Loucy (cell line): Measurements from ENCODE around the gene RBMS3.

ENCODE experiments used
- H2AFZ ChIP-seq: fragments of 200-600 bp; sonication (generic); 2 replicates; pipeline ENCODE4 v1.6.0; 2016; ENCODE audit warnings: antibody characterized with exemption, mild to moderate bottlenecking, low read length, moderate library complexity
- H3F3A ChIP-seq: fragments of 200-600 bp; 2 replicates; pipeline ENCODE4 v1.6.0; 2016; ENCODE audit warnings: antibody characterized with exemption, low read depth, mild to moderate bottlenecking
- H3K27me3 ChIP-seq: fragments of 200-600 bp; sonication (generic); 2 replicates; pipeline ENCODE4 v1.6.1; 2014; ENCODE audit warnings: low read length, mild to moderate bottlenecking; ENCODE audit not compliant: insufficient read depth, poor library complexity, severe bottlenecking
- H3K36me3 ChIP-seq: fragments of 200-600 bp; sonication (generic); 2 replicates; pipeline ENCODE4 v1.6.1; 2016; ENCODE audit warnings: low read length; ENCODE audit not compliant: insufficient read depth
- H3K4me1 ChIP-seq: fragments of 200-600 bp; sonication (generic); 2 replicates; pipeline ENCODE4 v1.5.1; 2014; ENCODE audit warnings: low read length, mild to moderate bottlenecking; ENCODE audit not compliant: insufficient read depth, poor library complexity, severe bottlenecking
- H3K4me2 ChIP-seq: fragments of 200-600 bp; sonication (generic); 2 replicates; pipeline ENCODE4 v1.6.0; 2014; ENCODE audit warnings: antibody characterized with exemption, low read length, low read depth, mild to moderate bottlenecking; ENCODE audit not compliant: poor library complexity, severe bottlenecking
- H3K4me3 ChIP-seq: fragments of 200-600 bp; sonication (generic); 2 replicates; pipeline ENCODE4 v1.5.1; 2014; ENCODE audit warnings: low read length, mild to moderate bottlenecking, mixed read lengths; ENCODE audit not compliant: poor library complexity, severe bottlenecking
- H3K79me2 ChIP-seq: fragments of 200-600 bp; sonication (generic); 2 replicates; pipeline ENCODE4 v1.6.1; 2014; ENCODE audit warnings: low read length; ENCODE audit not compliant: insufficient read depth
- H3K9ac ChIP-seq: fragments of 200-600 bp; sonication (generic); 2 replicates; pipeline ENCODE4 v1.6.0; 2014; ENCODE audit warnings: mild to moderate bottlenecking, low read depth, low read length, moderate library complexity; ENCODE audit not compliant: poor library complexity, severe bottlenecking
- H3K9me2 ChIP-seq: fragments of 200-600 bp; sonication (generic); replicated peaks from 2 replicates; pipeline ENCODE4 v1.6.1; 2016; ENCODE audit warnings: low read depth, low read length, mixed read lengths
- H3K9me3 ChIP-seq: fragments of 200-600 bp; sonication (generic); 2 replicates; pipeline ENCODE4 v1.6.1; 2014; ENCODE audit warnings: mild to moderate bottlenecking, antibody characterized with exemption, low read length, low read depth; ENCODE audit not compliant: insufficient read depth
- H4K20me1 ChIP-seq: fragments of 200-600 bp; sonication (generic); 2 replicates; pipeline ENCODE4 v1.6.0; 2014; ENCODE audit warnings: antibody characterized with exemption, low read length, mild to moderate bottlenecking; ENCODE audit not compliant: insufficient read depth, poor library complexity, severe bottlenecking
- EZH2phosphoT487 ChIP-seq: fragments of 200-600 bp; IDR thresholded peaks from 2 replicates; pipeline ENCODE4 v1.6.1; 2018; ENCODE audit warnings: antibody characterized with exemption, mild to moderate bottlenecking, moderate library complexity, borderline replicate concordance
- TF ChIP-seq, protein P1 (sequence below): fragments of 200-600 bp; sonication (generic); conservative IDR thresholded peaks from 2 replicates; pipeline ENCODE4 v1.5.1; 2014; ENCODE audit warnings: mild to moderate bottlenecking, antibody characterized with exemption, low read length

The RBMS3 gene

DNA sequence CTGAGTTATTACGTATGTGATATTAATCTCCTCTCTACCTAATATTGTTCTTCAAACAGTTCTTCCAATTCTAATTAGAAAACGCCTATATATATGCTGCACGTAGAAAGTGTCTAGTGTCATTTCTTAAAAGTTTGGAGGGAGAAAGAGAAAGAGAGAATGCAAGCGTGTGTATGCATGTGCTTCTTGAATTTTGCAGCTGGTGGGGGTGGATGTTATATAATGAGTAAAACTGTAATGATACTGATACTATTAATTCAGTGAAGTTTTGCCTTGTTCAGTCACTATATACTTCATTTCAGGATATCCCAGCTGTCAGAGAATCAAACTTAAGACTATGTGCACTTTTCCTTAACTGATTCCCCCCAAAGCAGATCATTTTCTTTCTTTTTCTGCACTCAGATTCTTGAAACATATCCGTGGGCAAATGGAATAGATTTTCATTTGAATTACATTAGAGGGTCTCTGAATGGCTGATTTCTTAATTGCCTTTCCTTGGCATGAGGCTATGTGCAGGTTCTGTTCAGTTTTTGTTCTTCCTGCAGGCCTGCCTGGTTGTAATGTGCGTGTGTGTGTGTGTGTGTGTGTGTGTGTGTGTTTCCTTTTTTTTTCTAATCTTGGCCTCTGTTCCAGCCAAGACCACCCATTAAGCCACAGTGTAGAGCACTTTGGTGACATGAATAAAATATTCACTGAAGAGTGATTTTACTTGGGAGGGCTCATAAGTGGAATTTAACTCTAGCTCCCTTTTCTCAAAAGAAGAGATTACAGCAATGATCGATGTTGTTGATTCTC is 617.5 kb downstream of the RBMS3 start:
- no peak overlapping the region for H3K9ac ChIP-seq
- no peaks in the 10 kb centered on the region for H3K4me1 ChIP-seq
- H3K79me2 ChIP-seq: no peaks in the 10 kb centered on the region
- no peaks in the 10 kb centered on the region for H3K27me3 ChIP-seq
- no peaks in the 10 kb centered on the region for H3K36me3 ChIP-seq
- no peaks in the 10 kb centered on the region for H3F3A ChIP-seq
- no peaks in the 10 kb centered on the region for H3K9me2 ChIP-seq
- no peak overlapping the region for H2AFZ ChIP-seq
- no peak for TF ChIP-seq EZH2phosphoT487
- TF ChIP-seq, protein P1, sequence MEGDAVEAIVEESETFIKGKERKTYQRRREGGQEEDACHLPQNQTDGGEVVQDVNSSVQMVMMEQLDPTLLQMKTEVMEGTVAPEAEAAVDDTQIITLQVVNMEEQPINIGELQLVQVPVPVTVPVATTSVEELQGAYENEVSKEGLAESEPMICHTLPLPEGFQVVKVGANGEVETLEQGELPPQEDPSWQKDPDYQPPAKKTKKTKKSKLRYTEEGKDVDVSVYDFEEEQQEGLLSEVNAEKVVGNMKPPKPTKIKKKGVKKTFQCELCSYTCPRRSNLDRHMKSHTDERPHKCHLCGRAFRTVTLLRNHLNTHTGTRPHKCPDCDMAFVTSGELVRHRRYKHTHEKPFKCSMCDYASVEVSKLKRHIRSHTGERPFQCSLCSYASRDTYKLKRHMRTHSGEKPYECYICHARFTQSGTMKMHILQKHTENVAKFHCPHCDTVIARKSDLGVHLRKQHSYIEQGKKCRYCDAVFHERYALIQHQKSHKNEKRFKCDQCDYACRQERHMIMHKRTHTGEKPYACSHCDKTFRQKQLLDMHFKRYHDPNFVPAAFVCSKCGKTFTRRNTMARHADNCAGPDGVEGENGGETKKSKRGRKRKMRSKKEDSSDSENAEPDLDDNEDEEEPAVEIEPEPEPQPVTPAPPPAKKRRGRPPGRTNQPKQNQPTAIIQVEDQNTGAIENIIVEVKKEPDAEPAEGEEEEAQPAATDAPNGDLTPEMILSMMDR: no peak
- no peak overlapping the region for H3K4me2 ChIP-seq
- H3K9me3 ChIP-seq: no peaks in the 10 kb centered on the region
- H4K20me1 ChIP-seq: no peaks in the 10 kb centered on the region
- H3K4me3 ChIP-seq: no peak overlapping the region

DNA sequence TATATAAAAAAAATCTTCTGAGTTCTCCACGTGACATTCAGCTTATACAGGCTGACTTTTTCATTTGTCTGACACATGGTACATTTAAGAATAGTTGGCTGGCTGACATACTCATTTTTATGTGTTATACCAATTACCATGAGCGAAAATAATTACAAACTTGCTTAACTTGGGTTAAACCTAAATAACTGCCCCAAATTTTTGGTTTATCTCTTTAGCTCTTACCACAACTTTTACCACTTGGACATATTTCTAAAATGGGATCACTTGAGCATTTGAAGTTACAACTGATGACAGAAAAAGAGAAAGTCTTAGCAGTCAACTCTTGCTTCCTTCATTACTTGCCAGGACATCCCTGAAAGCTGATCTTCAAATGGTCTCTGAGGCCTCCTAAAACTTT is 618.1 kb downstream of the RBMS3 start:
- Histone ChIP-seq H3K4me1 (no peaks in the 10 kb centered on the region), H3K4me3 (no peak overlapping the region), H3K79me2 (no peaks in the 10 kb centered on the region), H3K9me2 (no peaks in the 10 kb centered on the region), H2AFZ (no peak overlapping the region), H3K4me2 (no peak overlapping the region), H3K9me3 (no peaks in the 10 kb centered on the region), H3K36me3 (no peaks in the 10 kb centered on the region), H3K27me3 (no peaks in the 10 kb centered on the region), H3F3A (no peaks in the 10 kb centered on the region), H4K20me1 (no peaks in the 10 kb centered on the region), H3K9ac (no peak overlapping the region)
- TF ChIP-seq EZH2phosphoT487: no peak
- TF ChIP-seq, protein P1: no peak

DNA sequence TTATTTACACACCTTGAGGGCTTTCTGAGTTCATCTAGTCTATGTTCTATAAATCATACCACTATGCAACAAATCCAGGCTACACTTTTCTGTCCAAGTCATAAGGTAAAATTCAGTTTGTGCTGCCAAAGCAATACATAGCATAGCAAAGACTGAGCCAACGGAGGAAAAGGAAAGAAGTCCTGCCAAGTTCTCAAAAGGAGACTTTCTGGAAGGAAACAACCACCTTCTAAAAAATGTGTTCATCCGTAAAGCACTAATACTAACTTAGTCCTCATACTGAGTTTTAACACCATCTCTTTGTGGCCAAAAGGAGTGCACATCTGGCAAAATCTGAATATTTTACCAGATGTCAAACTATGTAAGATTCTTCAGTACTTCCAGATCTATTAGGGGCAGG is 620.2 kb downstream of the RBMS3 start:
- TF ChIP-seq, protein P1: no peak
- TF ChIP-seq EZH2phosphoT487: no peak
- H3K9me3 ChIP-seq: no peaks in the 10 kb centered on the region
- no peaks in the 10 kb centered on the region for H3K9me2 ChIP-seq
- no peaks in the 10 kb centered on the region for H4K20me1 ChIP-seq
- no peaks in the 10 kb centered on the region for H3F3A ChIP-seq
- no peaks in the 10 kb centered on the region for H3K27me3 ChIP-seq
- H2AFZ ChIP-seq: no peak overlapping the region
- H3K9ac ChIP-seq: no peak overlapping the region
- H3K4me1 ChIP-seq: no peaks in the 10 kb centered on the region
- no peaks in the 10 kb centered on the region for H3K79me2 ChIP-seq
- no peaks in the 10 kb centered on the region for H3K36me3 ChIP-seq
- H3K4me2 ChIP-seq: no peak overlapping the region
- no peak overlapping the region for H3K4me3 ChIP-seq
